ENCODE results near the gene CD55.

DNA sequence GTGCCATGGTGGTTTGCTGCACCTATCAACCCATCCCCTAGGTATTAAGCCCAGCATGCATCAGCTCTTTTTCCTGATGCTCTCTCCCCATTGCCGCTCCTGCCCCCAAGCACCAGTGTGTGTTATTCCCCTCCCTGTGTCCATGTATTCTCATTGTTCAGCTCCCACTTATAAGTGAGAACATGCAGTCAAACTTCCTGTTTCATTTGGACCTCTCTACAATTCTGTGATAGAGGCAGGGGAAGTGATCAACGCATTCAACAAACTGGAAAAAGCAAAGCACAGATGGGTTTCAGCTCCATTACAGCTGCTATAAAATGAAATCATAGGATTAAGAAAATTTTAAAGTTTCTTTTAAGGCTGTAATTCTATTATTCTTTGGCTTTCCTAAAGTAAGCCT is 23.3 kb upstream of the CD55 start:
- TF ChIP-seq, protein P1, sequence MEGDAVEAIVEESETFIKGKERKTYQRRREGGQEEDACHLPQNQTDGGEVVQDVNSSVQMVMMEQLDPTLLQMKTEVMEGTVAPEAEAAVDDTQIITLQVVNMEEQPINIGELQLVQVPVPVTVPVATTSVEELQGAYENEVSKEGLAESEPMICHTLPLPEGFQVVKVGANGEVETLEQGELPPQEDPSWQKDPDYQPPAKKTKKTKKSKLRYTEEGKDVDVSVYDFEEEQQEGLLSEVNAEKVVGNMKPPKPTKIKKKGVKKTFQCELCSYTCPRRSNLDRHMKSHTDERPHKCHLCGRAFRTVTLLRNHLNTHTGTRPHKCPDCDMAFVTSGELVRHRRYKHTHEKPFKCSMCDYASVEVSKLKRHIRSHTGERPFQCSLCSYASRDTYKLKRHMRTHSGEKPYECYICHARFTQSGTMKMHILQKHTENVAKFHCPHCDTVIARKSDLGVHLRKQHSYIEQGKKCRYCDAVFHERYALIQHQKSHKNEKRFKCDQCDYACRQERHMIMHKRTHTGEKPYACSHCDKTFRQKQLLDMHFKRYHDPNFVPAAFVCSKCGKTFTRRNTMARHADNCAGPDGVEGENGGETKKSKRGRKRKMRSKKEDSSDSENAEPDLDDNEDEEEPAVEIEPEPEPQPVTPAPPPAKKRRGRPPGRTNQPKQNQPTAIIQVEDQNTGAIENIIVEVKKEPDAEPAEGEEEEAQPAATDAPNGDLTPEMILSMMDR (IDR thresholded peaks at IDR 0.05), result no peak
- TF ChIP-seq SIN3A (IDR thresholded peaks at IDR 0.05; ENCODE audit: borderline replicate concordance, low read depth, low read length) (no peak), POLR2AphosphoS5 (IDR thresholded peaks at IDR 0.05; ENCODE audit: low read depth, low read length) (no peak), TAF1 (IDR thresholded peaks at IDR 0.05; ENCODE audit: borderline replicate concordance, low read depth, low read length) (no peak), ELF1 (IDR thresholded peaks at IDR 0.05) (no peak), TCF12 (IDR thresholded peaks at IDR 0.05) (no peak), RFX5 (IDR thresholded peaks at IDR 0.05; ENCODE audit: low read length) (no peak), NFIC (IDR thresholded peaks at IDR 0.05; ENCODE audit: borderline replicate concordance) (no peak), CHD2 (IDR thresholded peaks at IDR 0.05; ENCODE audit: low read length, partially characterized antibody) (no peak)
- TF ChIP-seq, protein P2, sequence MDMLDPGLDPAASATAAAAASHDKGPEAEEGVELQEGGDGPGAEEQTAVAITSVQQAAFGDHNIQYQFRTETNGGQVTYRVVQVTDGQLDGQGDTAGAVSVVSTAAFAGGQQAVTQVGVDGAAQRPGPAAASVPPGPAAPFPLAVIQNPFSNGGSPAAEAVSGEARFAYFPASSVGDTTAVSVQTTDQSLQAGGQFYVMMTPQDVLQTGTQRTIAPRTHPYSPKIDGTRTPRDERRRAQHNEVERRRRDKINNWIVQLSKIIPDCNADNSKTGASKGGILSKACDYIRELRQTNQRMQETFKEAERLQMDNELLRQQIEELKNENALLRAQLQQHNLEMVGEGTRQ (IDR thresholded peaks at IDR 0.05; ENCODE audit: borderline replicate concordance, low read depth, low read length), result no peak
- TF ChIP-seq, protein P3, sequence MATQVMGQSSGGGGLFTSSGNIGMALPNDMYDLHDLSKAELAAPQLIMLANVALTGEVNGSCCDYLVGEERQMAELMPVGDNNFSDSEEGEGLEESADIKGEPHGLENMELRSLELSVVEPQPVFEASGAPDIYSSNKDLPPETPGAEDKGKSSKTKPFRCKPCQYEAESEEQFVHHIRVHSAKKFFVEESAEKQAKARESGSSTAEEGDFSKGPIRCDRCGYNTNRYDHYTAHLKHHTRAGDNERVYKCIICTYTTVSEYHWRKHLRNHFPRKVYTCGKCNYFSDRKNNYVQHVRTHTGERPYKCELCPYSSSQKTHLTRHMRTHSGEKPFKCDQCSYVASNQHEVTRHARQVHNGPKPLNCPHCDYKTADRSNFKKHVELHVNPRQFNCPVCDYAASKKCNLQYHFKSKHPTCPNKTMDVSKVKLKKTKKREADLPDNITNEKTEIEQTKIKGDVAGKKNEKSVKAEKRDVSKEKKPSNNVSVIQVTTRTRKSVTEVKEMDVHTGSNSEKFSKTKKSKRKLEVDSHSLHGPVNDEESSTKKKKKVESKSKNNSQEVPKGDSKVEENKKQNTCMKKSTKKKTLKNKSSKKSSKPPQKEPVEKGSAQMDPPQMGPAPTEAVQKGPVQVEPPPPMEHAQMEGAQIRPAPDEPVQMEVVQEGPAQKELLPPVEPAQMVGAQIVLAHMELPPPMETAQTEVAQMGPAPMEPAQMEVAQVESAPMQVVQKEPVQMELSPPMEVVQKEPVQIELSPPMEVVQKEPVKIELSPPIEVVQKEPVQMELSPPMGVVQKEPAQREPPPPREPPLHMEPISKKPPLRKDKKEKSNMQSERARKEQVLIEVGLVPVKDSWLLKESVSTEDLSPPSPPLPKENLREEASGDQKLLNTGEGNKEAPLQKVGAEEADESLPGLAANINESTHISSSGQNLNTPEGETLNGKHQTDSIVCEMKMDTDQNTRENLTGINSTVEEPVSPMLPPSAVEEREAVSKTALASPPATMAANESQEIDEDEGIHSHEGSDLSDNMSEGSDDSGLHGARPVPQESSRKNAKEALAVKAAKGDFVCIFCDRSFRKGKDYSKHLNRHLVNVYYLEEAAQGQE (IDR thresholded peaks at IDR 0.05; ENCODE audit: low read depth, low read length), result no peak
